HEK293 (cell line): ENCODE results near the gene BTG3.

Experiments used
- CTCF ChIA-PET: fragments of 350-600 bp; formaldehyde crosslinking; extraction: SDS; loops from one replicate; lab custom pipeline; 2021; ENCODE audit warnings: antibody characterized with exemption; lab: Yijun Ruan, JAX
- POLR2A ChIA-PET: fragments of 300-600 bp; formaldehyde crosslinking; extraction: SDS; loops from one replicate; lab custom pipeline; 2020; ENCODE audit warnings: antibody characterized with exemption, inconsistent platforms; lab: Yijun Ruan, JAX
- H3K27ac ChIP-seq: fragments of 200-500 bp; sonication (Bioruptor generic); 2 replicates; pipeline ENCODE4 v1.5.1; 2014; ENCODE audit warnings: low read depth, low read length, control low read depth, inconsistent platforms; ENCODE audit errors: extremely low read depth
- H3K36me3 ChIP-seq, 2 experiments: fragments of 200-500 bp in 1 of 2; sonication (Bioruptor generic) in 1 of 2; 1 replicate in 1 of 2; 2 replicates in 1 of 2; pipeline ENCODE4 v1.5.1; 2014 to 2017; ENCODE audit warnings: inconsistent platforms in 2 of 2, low read length in 2 of 2; ENCODE audit not compliant: control insufficient read depth in 2 of 2, insufficient read depth in 1 of 2
- H3K4me1 ChIP-seq: fragments of 200-500 bp; sonication (Bioruptor generic); 2 replicates; pipeline ENCODE4 v1.5.1; 2014; ENCODE audit warnings: mild to moderate bottlenecking, low read length, inconsistent platforms; ENCODE audit not compliant: control insufficient read depth, insufficient read depth
- H3K4me3 ChIP-seq: 2 replicates; pipeline ENCODE4 v1.5.1; 2011; ENCODE audit warnings: low read depth, mild to moderate bottlenecking, control low read depth, low read length, moderate library complexity
- H3K9me3 ChIP-seq: fragments of 200-500 bp; sonication (Bioruptor generic); 2 replicates; pipeline ENCODE4 v1.5.1; 2014; ENCODE audit warnings: low read depth, low read length, inconsistent platforms; ENCODE audit not compliant: control insufficient read depth, insufficient read depth
- KLF10 ChIP-seq: fragments of 450-650 bp; IDR thresholded peaks from 2 replicates; pipeline ENCODE4 v1.5.1; 2018; ENCODE audit warnings: missing biosample characterization, mild to moderate bottlenecking, missing genetic modification characterization
- KLF7 ChIP-seq: fragments of 450-650 bp; formaldehyde crosslinking; IDR thresholded peaks from 2 replicates; pipeline ENCODE4 v1.5.1; 2016; ENCODE audit warnings: missing biosample characterization, missing genetic modification characterization, borderline replicate concordance
- SETDB1 ChIP-seq: IDR thresholded peaks from one replicate; pipeline ENCODE4 v1.6.1; 2017; ENCODE audit warnings: mild to moderate bottlenecking, low read length, moderate library complexity, mixed read lengths; ENCODE audit not compliant: insufficient read length
- ZNF133 ChIP-seq: fragments of 450-650 bp; formaldehyde crosslinking; IDR thresholded peaks from 2 replicates; pipeline ENCODE4 v1.5.1; 2016; ENCODE audit warnings: missing biosample characterization, missing genetic modification characterization
- ZNF292 ChIP-seq: fragments of 450-650 bp; formaldehyde crosslinking; IDR thresholded peaks from 2 replicates; pipeline ENCODE4 v1.5.1; 2016; ENCODE audit warnings: low read depth, missing biosample characterization, missing genetic modification characterization, borderline replicate concordance
- ZNF404 ChIP-seq: fragments of 450-650 bp; formaldehyde crosslinking; IDR thresholded peaks from 2 replicates; pipeline ENCODE4 v1.5.1; 2017; ENCODE audit warnings: missing biosample characterization, missing genetic modification characterization
- ZNF416 ChIP-seq: fragments of 450-650 bp; formaldehyde crosslinking; IDR thresholded peaks from 2 replicates; pipeline ENCODE4 v1.5.1; 2016; ENCODE audit warnings: missing biosample characterization, missing genetic modification characterization
- ZNF426 ChIP-seq: fragments of 450-650 bp; formaldehyde crosslinking; IDR thresholded peaks from 2 replicates; pipeline ENCODE4 v1.5.1; 2017; ENCODE audit warnings: missing biosample characterization, missing genetic modification characterization, mild to moderate bottlenecking, inconsistent platforms, moderate library complexity
- ZNF514 ChIP-seq: fragments of 450-650 bp; formaldehyde crosslinking; IDR thresholded peaks from 2 replicates; pipeline ENCODE4 v1.5.1; 2016; ENCODE audit warnings: missing biosample characterization, missing genetic modification characterization
- ZNF596 ChIP-seq: fragments of 450-650 bp; IDR thresholded peaks from 2 replicates; pipeline ENCODE4 v1.5.0; 2018; ENCODE audit warnings: missing biosample characterization, mild to moderate bottlenecking, missing genetic modification characterization, moderate library complexity
- TF ChIP-seq, protein P1 (sequence below): fragments of 450-650 bp; formaldehyde crosslinking; IDR thresholded peaks from 2 replicates; pipeline ENCODE4 v1.5.1; 2016; ENCODE audit warnings: missing biosample characterization, missing genetic modification characterization
- TF ChIP-seq, protein P2 (sequence below): fragments of 450-650 bp; formaldehyde crosslinking; IDR thresholded peaks from 2 replicates; pipeline ENCODE4 v1.5.1; 2016; ENCODE audit warnings: missing biosample characterization, missing genetic modification characterization
- TF ChIP-seq, protein P3 (sequence below): fragments of 450-650 bp; formaldehyde crosslinking; IDR thresholded peaks from 2 replicates; pipeline ENCODE4 v1.5.1; 2017; ENCODE audit warnings: missing biosample characterization, missing genetic modification characterization
- TF ChIP-seq, protein P4 (sequence below): fragments of 450-650 bp; formaldehyde crosslinking; IDR thresholded peaks from 2 replicates; pipeline ENCODE4; 2016; ENCODE audit warnings: missing biosample characterization, missing genetic modification characterization
- TF ChIP-seq, protein P5 (sequence below): fragments of 450-650 bp; formaldehyde crosslinking; optimal IDR thresholded peaks from 2 replicates; pipeline ENCODE3; 2016; ENCODE audit warnings: missing biosample characterization, mild to moderate bottlenecking, missing genetic modification characterization

Gene BTG3

DNA sequence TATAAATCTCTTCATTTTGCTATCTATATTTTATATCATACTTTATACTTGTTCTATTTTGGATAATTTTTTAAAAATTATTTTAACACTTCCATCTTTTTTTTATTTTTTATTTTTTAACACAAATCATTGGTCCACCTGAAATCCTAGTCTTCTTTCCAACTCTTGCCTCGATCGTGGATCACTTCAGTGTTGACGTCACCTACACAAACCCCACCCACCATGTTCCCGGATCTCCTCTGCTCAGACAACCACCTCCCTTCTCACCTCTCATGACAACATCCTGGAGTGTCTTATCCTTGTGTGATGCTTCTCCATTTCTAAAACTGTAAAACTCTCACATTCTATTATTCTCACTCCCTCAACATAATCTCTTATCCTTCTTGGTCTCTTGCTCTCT, 34.1 kb upstream of the BTG3 start:
- POLR2A ChIA-PET, result no interaction called here
- no peaks in the 10 kb centered on the region for H3K36me3 ChIP-seq
- no peaks in the 10 kb centered on the region for H3K9me3 ChIP-seq
- TF ChIP-seq ZNF292 (no peak), SETDB1 (no peak), ZNF416 (tag by site-specific recombination) (no peak), KLF10 (tag by site-specific recombination) (no peak), ZNF514 (tag by site-specific recombination) (no peak), ZNF404 (tag by site-specific recombination) (no peak)
- TF ChIP-seq, protein P1, sequence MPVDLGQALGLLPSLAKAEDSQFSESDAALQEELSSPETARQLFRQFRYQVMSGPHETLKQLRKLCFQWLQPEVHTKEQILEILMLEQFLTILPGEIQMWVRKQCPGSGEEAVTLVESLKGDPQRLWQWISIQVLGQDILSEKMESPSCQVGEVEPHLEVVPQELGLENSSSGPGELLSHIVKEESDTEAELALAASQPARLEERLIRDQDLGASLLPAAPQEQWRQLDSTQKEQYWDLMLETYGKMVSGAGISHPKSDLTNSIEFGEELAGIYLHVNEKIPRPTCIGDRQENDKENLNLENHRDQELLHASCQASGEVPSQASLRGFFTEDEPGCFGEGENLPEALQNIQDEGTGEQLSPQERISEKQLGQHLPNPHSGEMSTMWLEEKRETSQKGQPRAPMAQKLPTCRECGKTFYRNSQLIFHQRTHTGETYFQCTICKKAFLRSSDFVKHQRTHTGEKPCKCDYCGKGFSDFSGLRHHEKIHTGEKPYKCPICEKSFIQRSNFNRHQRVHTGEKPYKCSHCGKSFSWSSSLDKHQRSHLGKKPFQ (tag by site-specific recombination), result no peak
- TF ChIP-seq, protein P2, sequence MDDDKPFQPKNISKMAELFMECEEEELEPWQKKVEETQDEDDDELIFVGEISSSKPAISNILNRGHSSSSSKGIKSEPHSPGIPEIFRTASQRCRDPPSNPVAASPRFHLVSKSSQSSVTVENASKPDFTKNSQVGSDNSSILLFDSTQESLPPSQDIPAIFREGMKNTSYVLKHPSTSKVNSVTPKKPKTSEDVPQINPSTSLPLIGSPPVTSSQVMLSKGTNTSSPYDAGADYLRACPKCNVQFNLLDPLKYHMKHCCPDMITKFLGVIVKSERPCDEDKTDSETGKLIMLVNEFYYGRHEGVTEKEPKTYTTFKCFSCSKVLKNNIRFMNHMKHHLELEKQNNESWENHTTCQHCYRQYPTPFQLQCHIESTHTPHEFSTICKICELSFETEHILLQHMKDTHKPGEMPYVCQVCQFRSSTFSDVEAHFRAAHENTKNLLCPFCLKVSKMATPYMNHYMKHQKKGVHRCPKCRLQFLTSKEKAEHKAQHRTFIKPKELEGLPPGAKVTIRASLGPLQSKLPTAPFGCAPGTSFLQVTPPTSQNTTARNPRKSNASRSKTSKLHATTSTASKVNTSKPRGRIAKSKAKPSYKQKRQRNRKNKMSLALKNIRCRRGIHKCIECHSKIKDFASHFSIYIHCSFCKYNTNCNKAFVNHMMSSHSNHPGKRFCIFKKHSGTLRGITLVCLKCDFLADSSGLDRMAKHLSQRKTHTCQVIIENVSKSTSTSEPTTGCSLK, result no peak
- TF ChIP-seq, protein P3, sequence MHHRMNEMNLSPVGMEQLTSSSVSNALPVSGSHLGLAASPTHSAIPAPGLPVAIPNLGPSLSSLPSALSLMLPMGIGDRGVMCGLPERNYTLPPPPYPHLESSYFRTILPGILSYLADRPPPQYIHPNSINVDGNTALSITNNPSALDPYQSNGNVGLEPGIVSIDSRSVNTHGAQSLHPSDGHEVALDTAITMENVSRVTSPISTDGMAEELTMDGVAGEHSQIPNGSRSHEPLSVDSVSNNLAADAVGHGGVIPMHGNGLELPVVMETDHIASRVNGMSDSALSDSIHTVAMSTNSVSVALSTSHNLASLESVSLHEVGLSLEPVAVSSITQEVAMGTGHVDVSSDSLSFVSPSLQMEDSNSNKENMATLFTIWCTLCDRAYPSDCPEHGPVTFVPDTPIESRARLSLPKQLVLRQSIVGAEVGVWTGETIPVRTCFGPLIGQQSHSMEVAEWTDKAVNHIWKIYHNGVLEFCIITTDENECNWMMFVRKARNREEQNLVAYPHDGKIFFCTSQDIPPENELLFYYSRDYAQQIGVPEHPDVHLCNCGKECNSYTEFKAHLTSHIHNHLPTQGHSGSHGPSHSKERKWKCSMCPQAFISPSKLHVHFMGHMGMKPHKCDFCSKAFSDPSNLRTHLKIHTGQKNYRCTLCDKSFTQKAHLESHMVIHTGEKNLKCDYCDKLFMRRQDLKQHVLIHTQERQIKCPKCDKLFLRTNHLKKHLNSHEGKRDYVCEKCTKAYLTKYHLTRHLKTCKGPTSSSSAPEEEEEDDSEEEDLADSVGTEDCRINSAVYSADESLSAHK, result no peak
- TF ChIP-seq, protein P4, sequence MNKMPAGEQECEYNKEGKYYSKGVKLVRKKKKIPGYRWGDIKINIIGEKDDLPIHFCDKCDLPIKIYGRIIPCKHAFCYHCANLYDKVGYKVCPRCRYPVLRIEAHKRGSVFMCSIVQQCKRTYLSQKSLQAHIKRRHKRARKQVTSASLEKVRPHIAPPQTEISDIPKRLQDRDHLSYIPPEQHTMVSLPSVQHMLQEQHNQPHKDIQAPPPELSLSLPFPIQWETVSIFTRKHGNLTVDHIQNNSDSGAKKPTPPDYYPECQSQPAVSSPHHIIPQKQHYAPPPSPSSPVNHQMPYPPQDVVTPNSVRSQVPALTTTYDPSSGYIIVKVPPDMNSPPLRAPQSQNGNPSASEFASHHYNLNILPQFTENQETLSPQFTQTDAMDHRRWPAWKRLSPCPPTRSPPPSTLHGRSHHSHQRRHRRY (tag by site-specific recombination), result no peak
- H3K4me3 ChIP-seq, result no peak overlapping the region
- H3K27ac ChIP-seq, result no peak overlapping the region
- CTCF ChIA-PET, result no interaction called here
- H3K4me1 ChIP-seq, result no peaks in the 10 kb centered on the region

DNA sequence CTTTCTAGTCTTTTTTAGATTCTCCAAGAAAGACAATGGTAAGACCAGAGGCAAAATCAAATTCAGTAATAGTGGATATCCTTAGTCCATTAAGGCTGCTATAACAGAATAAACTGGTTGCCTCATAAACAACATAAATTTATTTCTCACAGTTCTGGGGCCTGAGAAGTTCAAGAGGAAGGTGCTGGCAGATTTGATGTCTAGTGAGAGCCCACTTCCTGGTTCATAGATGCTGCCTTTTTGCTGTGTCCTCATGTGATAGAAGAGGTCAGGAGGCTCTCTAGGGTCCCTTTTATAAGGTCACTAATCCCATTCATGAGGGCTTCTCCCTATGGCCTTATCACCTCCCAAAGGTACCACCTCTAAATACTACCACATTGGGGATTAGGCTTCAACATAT, 31.5 kb upstream of the BTG3 start:
- H3K27ac ChIP-seq, result no peak overlapping the region
- no peak overlapping the region for H3K4me3 ChIP-seq
- no peaks in the 10 kb centered on the region for H3K4me1 ChIP-seq
- no peaks in the 10 kb centered on the region for H3K36me3 ChIP-seq
- POLR2A ChIA-PET, result no interaction called here
- TF ChIP-seq KLF7 (tag by site-specific recombination) (no peak), ZNF596 (tag by site-specific recombination) (no peak), ZNF426 (tag by site-specific recombination) (no peak), ZNF133 (tag by site-specific recombination) (no peak)
- TF ChIP-seq, protein P5, sequence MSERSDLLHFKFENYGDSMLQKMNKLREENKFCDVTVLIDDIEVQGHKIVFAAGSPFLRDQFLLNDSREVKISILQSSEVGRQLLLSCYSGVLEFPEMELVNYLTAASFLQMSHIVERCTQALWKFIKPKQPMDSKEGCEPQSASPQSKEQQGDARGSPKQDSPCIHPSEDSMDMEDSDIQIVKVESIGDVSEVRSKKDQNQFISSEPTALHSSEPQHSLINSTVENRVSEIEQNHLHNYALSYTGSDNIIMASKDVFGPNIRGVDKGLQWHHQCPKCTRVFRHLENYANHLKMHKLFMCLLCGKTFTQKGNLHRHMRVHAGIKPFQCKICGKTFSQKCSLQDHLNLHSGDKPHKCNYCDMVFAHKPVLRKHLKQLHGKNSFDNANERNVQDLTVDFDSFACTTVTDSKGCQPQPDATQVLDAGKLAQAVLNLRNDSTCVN (tag by site-specific recombination), result no peak
- no peaks in the 10 kb centered on the region for H3K9me3 ChIP-seq
- CTCF ChIA-PET, result no interaction called here
